K562 (cell line): ENCODE results near the gene LAMB2. TPM values are rescaled to one million over a fixed set of nuclear protein-coding genes. Genes with fewer than 3 reads are reported as not detected.

Experiments used
- DACH1 ChIP-seq: fragments of 450-650 bp; IDR thresholded peaks from 2 replicates; pipeline ENCODE4 v1.6.1; 2018; ENCODE audit not compliant: partially characterized antibody
- FOXJ3 ChIP-seq: sonication (generic); formaldehyde crosslinking; IDR thresholded peaks from 2 replicates; pipeline ENCODE4 v1.4.0; 2020; ENCODE audit warnings: mild to moderate bottlenecking, missing genetic modification reagents
- HIVEP1 ChIP-seq: fragments of 250-450 bp; sonication (Bioruptor Pico); IDR thresholded peaks from 2 replicates; pipeline ENCODE4 v1.4.0; 2020; ENCODE audit warnings: mild to moderate bottlenecking
- MTA2 ChIP-seq: fragments of 450-650 bp; IDR thresholded peaks from 2 replicates; pipeline ENCODE4 v1.6.1; 2016; ENCODE audit warnings: low read depth
- SAFB2 ChIP-seq: fragments of 200-400 bp; formaldehyde crosslinking; IDR thresholded peaks from 2 replicates; pipeline ENCODE4 v1.6.1; 2018; ENCODE audit warnings: borderline replicate concordance, low read length, low read depth, moderate library complexity; ENCODE audit not compliant: severe bottlenecking
- SAP30 ChIP-seq: fragments of 200-600 bp; sonication (generic); IDR thresholded peaks from 2 replicates; pipeline ENCODE4 v1.6.1; 2012; ENCODE audit warnings: borderline replicate concordance, low read depth, mild to moderate bottlenecking, moderate library complexity, low read length, control low read depth, inconsistent platforms; ENCODE audit not compliant: insufficient read depth, poor library complexity, severe bottlenecking
- SMAD3 ChIP-seq: fragments of 450-650 bp; formaldehyde crosslinking; conservative IDR thresholded peaks from 2 replicates; pipeline ENCODE4 v1.4.0; 2020; ENCODE audit warnings: mild to moderate bottlenecking
- SMARCC2 ChIP-seq: fragments of 450-650 bp; IDR thresholded peaks from 2 replicates; pipeline ENCODE4 v1.6.1; 2017; ENCODE audit warnings: antibody characterized with exemption, moderate library complexity, mild to moderate bottlenecking, low read depth
- STAG1 ChIP-seq: sonication (generic); formaldehyde crosslinking; IDR thresholded peaks from 2 replicates; pipeline ENCODE4 v1.5.0; 2020; ENCODE audit warnings: missing genetic modification reagents, borderline replicate concordance
- TFAM ChIP-seq: fragments of 250-450 bp; sonication (Bioruptor Pico); conservative IDR thresholded peaks from 2 replicates; pipeline ENCODE4 v1.5.0; 2021; ENCODE audit warnings: mild to moderate bottlenecking, moderate library complexity
- ZNF589 ChIP-seq: fragments of 200-800 bp; sonication (Bioruptor generic); IDR thresholded peaks from 2 replicates; pipeline ENCODE4 v1.6.1; 2016; ENCODE audit warnings: low read depth, missing genetic modification characterization, missing compliant biosample characterization
- polyA plus RNA-seq, 8 experiments: library from polyadenylated mRNA; depleted of rRNA in 4 of 8; stranded (reverse) in 5 of 8; unstranded in 3 of 8; fragments of >200 nt; fragmentation: Nextera tagmentation in 2 of 8; fragmentation: Illumina TruSeq in 1 of 8; extraction: Ambion mirVana in 2 of 8; extraction: Trizol in 1 of 8; gene quantifications; 2 replicates each; pipeline versions ENCODE4 v1.2.1 to v1.2.3, GENCODE V29; 2011 to 2014; ENCODE audit warnings: inconsistent platforms in 1 of 8, missing spikeins in 1 of 8
- total RNA-seq, 7 experiments: library from RNA; depleted of rRNA in 6 of 7; stranded (reverse); fragments of >200 nt in 6 of 7; fragmentation: Illumina TruSeq in 2 of 7; extraction: Trizol in 2 of 7; gene quantifications; 2 replicates each; pipeline versions ENCODE4 v1.2.1 to v1.2.3, GENCODE V29; 2011 to 2021; ENCODE audit warnings: low replicate concordance in 1 of 7
- TF ChIP-seq, protein P1 (sequence below): fragments of 250-450 bp; sonication (Bioruptor Pico); IDR thresholded peaks from 2 replicates; pipeline ENCODE4 v1.9.0; 2021; ENCODE audit warnings: mild to moderate bottlenecking, inconsistent platforms
- TF ChIP-seq, protein P2 (sequence below): fragments of 450-650 bp; formaldehyde crosslinking; IDR thresholded peaks from 2 replicates; pipeline ENCODE4 v1.4.0; 2022; ENCODE audit warnings: missing genetic modification characterization
- TF ChIP-seq, protein P3 (sequence below): fragments of 450-650 bp; IDR thresholded peaks from 2 replicates; pipeline ENCODE4 v1.6.1; 2017; ENCODE audit warnings: antibody characterized with exemption
- TF ChIP-seq, protein P4 (sequence below): fragments of 250-450 bp; sonication (Bioruptor Pico); IDR thresholded peaks from 2 replicates; pipeline ENCODE4 v1.8.0; 2022; ENCODE audit warnings: inconsistent platforms, mild to moderate bottlenecking, moderate library complexity, borderline replicate concordance
- TF ChIP-seq, protein P5 (sequence below), 2 experiments: fragments of 450-650 bp; IDR thresholded peaks; 2 replicates each; pipeline ENCODE4 v1.6.1; 2016
- TF ChIP-seq, protein P6 (sequence below): fragments of 250-450 bp; sonication (Bioruptor Pico); IDR thresholded peaks from 2 replicates; pipeline ENCODE4 v1.8.0; 2021; ENCODE audit warnings: moderate library complexity, mild to moderate bottlenecking, inconsistent platforms

The LAMB2 gene
- total and polyA plus RNA-seq, 9 of the 15 experiments (the other 6 are each of a cell fraction or from before 2014, with no cell fraction given): 1.4 to 26.0 (median 16.2) TPM

DNA sequence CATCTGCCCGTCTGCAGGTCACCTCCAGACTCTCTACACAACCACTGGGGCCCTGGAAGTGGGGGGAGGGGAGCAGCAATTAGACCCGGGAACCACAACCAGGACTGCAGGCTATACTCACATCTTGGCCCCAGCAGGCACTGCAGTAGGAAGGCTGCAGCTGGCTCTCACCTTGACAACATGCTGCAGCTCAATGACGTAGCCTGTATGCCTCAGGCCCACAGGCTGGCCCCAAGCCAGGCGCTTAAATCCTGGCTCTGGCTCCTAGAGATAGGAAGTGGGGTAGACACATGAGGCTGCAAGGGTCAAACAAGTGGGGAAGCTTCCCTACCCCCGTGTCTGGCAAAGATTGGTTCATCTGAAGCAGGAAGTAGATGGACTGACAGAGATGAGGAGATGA lies 34.4 kb downstream of the LAMB2 start (continued):
- TF ChIP-seq, protein P1, sequence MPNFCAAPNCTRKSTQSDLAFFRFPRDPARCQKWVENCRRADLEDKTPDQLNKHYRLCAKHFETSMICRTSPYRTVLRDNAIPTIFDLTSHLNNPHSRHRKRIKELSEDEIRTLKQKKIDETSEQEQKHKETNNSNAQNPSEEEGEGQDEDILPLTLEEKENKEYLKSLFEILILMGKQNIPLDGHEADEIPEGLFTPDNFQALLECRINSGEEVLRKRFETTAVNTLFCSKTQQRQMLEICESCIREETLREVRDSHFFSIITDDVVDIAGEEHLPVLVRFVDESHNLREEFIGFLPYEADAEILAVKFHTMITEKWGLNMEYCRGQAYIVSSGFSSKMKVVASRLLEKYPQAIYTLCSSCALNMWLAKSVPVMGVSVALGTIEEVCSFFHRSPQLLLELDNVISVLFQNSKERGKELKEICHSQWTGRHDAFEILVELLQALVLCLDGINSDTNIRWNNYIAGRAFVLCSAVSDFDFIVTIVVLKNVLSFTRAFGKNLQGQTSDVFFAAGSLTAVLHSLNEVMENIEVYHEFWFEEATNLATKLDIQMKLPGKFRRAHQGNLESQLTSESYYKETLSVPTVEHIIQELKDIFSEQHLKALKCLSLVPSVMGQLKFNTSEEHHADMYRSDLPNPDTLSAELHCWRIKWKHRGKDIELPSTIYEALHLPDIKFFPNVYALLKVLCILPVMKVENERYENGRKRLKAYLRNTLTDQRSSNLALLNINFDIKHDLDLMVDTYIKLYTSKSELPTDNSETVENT (CRISPR knock-in tag): no peak
- TF ChIP-seq SAFB2: no peak
- no peak for TF ChIP-seq ZNF589 (CRISPR knock-in tag)
- no peak for TF ChIP-seq SAP30
- TF ChIP-seq, protein P2, sequence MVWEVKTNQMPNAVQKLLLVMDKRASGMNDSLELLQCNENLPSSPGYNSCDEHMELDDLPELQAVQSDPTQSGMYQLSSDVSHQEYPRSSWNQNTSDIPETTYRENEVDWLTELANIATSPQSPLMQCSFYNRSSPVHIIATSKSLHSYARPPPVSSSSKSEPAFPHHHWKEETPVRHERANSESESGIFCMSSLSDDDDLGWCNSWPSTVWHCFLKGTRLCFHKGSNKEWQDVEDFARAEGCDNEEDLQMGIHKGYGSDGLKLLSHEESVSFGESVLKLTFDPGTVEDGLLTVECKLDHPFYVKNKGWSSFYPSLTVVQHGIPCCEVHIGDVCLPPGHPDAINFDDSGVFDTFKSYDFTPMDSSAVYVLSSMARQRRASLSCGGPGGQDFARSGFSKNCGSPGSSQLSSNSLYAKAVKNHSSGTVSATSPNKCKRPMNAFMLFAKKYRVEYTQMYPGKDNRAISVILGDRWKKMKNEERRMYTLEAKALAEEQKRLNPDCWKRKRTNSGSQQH: no peak
- no peak for TF ChIP-seq SMAD3
- no peak for TF ChIP-seq HIVEP1 (CRISPR knock-in tag)
- no peak for TF ChIP-seq STAG1
- TF ChIP-seq DACH1: no peak
- TF ChIP-seq, protein P3, sequence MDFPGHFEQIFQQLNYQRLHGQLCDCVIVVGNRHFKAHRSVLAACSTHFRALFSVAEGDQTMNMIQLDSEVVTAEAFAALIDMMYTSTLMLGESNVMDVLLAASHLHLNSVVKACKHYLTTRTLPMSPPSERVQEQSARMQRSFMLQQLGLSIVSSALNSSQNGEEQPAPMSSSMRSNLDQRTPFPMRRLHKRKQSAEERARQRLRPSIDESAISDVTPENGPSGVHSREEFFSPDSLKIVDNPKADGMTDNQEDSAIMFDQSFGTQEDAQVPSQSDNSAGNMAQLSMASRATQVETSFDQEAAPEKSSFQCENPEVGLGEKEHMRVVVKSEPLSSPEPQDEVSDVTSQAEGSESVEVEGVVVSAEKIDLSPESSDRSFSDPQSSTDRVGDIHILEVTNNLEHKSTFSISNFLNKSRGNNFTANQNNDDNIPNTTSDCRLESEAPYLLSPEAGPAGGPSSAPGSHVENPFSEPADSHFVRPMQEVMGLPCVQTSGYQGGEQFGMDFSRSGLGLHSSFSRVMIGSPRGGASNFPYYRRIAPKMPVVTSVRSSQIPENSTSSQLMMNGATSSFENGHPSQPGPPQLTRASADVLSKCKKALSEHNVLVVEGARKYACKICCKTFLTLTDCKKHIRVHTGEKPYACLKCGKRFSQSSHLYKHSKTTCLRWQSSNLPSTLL: no peak
- TF ChIP-seq SMARCC2: no peak
- TF ChIP-seq, protein P4, sequence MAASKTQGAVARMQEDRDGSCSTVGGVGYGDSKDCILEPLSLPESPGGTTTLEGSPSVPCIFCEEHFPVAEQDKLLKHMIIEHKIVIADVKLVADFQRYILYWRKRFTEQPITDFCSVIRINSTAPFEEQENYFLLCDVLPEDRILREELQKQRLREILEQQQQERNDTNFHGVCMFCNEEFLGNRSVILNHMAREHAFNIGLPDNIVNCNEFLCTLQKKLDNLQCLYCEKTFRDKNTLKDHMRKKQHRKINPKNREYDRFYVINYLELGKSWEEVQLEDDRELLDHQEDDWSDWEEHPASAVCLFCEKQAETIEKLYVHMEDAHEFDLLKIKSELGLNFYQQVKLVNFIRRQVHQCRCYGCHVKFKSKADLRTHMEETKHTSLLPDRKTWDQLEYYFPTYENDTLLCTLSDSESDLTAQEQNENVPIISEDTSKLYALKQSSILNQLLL (CRISPR knock-in tag): no peak
- TF ChIP-seq, protein P5, sequence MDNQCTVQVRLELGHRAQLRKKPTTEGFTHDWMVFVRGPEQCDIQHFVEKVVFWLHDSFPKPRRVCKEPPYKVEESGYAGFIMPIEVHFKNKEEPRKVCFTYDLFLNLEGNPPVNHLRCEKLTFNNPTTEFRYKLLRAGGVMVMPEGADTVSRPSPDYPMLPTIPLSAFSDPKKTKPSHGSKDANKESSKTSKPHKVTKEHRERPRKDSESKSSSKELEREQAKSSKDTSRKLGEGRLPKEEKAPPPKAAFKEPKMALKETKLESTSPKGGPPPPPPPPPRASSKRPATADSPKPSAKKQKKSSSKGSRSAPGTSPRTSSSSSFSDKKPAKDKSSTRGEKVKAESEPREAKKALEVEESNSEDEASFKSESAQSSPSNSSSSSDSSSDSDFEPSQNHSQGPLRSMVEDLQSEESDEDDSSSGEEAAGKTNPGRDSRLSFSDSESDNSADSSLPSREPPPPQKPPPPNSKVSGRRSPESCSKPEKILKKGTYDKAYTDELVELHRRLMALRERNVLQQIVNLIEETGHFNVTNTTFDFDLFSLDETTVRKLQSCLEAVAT (IDR thresholded peaks at IDR 0.05): no peak
- no peak for TF ChIP-seq TFAM (CRISPR knock-in tag)
- no peak for TF ChIP-seq MTA2
- no peak for TF ChIP-seq FOXJ3 (CRISPR knock-in tag)
- TF ChIP-seq, protein P6, sequence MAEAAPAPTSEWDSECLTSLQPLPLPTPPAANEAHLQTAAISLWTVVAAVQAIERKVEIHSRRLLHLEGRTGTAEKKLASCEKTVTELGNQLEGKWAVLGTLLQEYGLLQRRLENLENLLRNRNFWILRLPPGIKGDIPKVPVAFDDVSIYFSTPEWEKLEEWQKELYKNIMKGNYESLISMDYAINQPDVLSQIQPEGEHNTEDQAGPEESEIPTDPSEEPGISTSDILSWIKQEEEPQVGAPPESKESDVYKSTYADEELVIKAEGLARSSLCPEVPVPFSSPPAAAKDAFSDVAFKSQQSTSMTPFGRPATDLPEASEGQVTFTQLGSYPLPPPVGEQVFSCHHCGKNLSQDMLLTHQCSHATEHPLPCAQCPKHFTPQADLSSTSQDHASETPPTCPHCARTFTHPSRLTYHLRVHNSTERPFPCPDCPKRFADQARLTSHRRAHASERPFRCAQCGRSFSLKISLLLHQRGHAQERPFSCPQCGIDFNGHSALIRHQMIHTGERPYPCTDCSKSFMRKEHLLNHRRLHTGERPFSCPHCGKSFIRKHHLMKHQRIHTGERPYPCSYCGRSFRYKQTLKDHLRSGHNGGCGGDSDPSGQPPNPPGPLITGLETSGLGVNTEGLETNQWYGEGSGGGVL: no peak
